Transverse colon (tissue), 4 donors: ENCODE data around the gene CES3. TPM values are rescaled to one million over a fixed set of nuclear protein-coding genes. Genes with fewer than 3 reads are reported as not detected.

Experiments used
- DNase-seq: peaks from one replicate; pipeline ENCODE4 v3.0.0-alpha.2; 2019
- H3K27ac ChIP-seq, 4 donors: fragments of 200-600 bp; sonication (generic); 2 replicates each; pipeline ENCODE4 v1.5.1; 2016 to 2018; ENCODE audit warnings: inconsistent platforms in 4 of 4
- H3K27me3 ChIP-seq: fragments of 200-600 bp; sonication (generic); 2 replicates; pipeline ENCODE4 v1.5.1; 2017; ENCODE audit warnings: inconsistent platforms
- H3K36me3 ChIP-seq, 4 donors: fragments of 200-600 bp; sonication (generic); 2 replicates each; pipeline ENCODE4 v1.5.1; 2017 to 2019; ENCODE audit warnings: inconsistent platforms in 4 of 4
- H3K4me1 ChIP-seq, 4 donors: fragments of 200-600 bp; sonication (generic); 2 replicates each; pipeline ENCODE4 v1.5.1; 2017 to 2020; ENCODE audit warnings: inconsistent platforms in 4 of 4
- H3K4me3 ChIP-seq, 4 donors: fragments of 200-600 bp; sonication (generic); 1 replicate in 1 of 4; 2 replicates in 3 of 4; pipeline versions ENCODE4 v1.5.1 to v1.6.1; 2017 to 2019; ENCODE audit warnings: inconsistent platforms in 4 of 4
- H3K9me3 ChIP-seq, 2 donors: fragments of 200-600 bp; sonication (generic); 2 replicates each; pipeline ENCODE4 v1.5.1; 2017 to 2019; ENCODE audit warnings: inconsistent platforms in 2 of 2
- CTCF ChIP-seq, 5 experiments: fragments of 200-600 bp in 3 of 5; fragments of 450-650 bp in 2 of 5; sonication (generic) in 3 of 5; IDR thresholded peaks; 1 replicate in 2 of 5; 2 replicates in 3 of 5; pipeline ENCODE4 v1.5.1; 2016 to 2017; ENCODE audit warnings: antibody characterized with exemption in 5 of 5, inconsistent platforms in 3 of 5, mild to moderate bottlenecking in 2 of 5, moderate library complexity in 1 of 5
- EP300 ChIP-seq: sonication (generic); formaldehyde crosslinking; IDR thresholded peaks from one replicate; pipeline ENCODE4 v1.6.1; 2017; ENCODE audit warnings: antibody characterized with exemption, low read depth
- POLR2A ChIP-seq: fragments of 450-650 bp; IDR thresholded peaks from one replicate; pipeline ENCODE4 v1.6.1; 2016; ENCODE audit warnings: antibody characterized with exemption, mild to moderate bottlenecking, moderate library complexity
- POLR2AphosphoS5 ChIP-seq, 3 donors: sonication (generic); formaldehyde crosslinking; IDR thresholded peaks; one replicate each; pipeline ENCODE4 v1.6.1; 2016; ENCODE audit warnings: antibody characterized with exemption in 3 of 3
- WGBS, 2 donors: methylation state at CpG; one replicate each; pipeline ENCODE4 v1.1.5; 2018; ENCODE audit warnings: low coverage in 1 of 2; 5-methylcytosine and 5-hydroxymethylcytosine counted together
- in situ Hi-C, 4 donors: fragments of 200-750 bp; cut with MboI; loops; one replicate each; pipeline versions ENCODE4 v1.15.0 to v1.15.1; 2017; ENCODE audit warnings: low sequenced_read_pairs in 3 of 4, low pct_ligation_motif_present in 1 of 4, low pct_unique_long_range_greater_than_20kb in 1 of 4
- intact Hi-C: fragments of 100-400 bp; cut with DNase I; formaldehyde crosslinking; loops from one replicate; pipeline ENCODE4 v1.15.1; 2023; ENCODE audit warnings: low total_unique reads
- total RNA-seq, 4 donors: library from RNA; depleted of rRNA; stranded (reverse); fragments of >200 nt; gene quantifications; one replicate each; pipeline ENCODE4 v1.1.0, GENCODE V29; 2016

Gene CES3
- total RNA-seq, 4 donors from 2014 or later, result 247 to 616 (median 291) TPM

DNA sequence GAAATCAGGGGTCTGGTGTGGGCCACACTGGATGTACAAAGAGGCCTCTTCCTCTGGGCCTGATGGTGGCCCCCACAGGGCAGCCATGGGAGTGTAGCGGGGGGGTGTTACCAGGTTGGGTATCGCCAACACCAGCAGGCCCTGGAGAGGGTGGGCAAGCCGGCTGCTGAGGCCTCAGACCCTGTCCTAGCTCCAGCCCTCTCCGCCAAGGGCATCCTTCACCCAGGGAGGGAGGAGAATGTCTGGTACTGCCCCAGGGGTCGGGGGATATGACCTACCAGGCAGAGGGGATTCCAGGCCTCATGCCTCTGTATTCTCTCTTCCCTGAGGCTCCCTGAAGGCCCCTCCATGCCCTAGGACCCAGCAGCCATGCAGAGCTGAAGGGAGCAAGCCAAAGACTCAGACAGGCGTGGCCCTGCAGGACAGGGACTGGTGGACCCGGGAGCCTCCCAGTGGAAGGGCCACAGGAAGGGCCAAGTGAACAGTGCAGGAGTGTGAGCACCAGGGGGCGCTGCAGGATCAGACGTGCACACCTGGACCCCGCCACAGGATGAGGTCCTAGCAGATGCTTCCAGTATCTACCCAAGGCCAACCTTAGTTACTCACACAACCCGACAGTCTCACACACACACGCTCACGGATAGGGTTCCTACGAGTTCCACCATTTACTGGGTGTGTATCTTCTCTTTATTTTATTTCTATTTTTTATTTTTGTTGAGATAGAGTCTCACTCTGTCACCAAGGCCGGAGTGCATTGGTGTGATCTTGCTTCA lies 16.5 kb downstream of the CES3 start:
- WGBS, 2 donors, result 23% methylated on average over 5 to 15 of the region's 15 CpGs
- peaks cover 0 to 11% (median 0%) of the 10 kb centered on the region in 4 donors for H3K4me1 ChIP-seq
- H3K4me3 ChIP-seq, result no peak overlapping the region
- in situ Hi-C loops, result loop anchor here in 1 of 4 donors (25.0 kb wide), 1 partner anchor 185 kb away; the partner anchor contains the start of genes B3GNT9, FBXL8, HSF4 and NOL3
- H3K27me3 ChIP-seq, result no peaks in the 10 kb centered on the region
- no peaks in the 10 kb centered on the region for H3K9me3 ChIP-seq
- intact Hi-C loops, result loop anchor here (2.0 kb wide), 1 partner anchor 179 kb away; no protein-coding TSS in a partner anchor
- peak; percentile 94 for DNase-seq
- TF ChIP-seq CTCF (IDR thresholded peaks at IDR 0.05) (peak; percentile 93 to 99 (median 97)), POLR2A (peak; percentile 37), POLR2AphosphoS5 (IDR thresholded peaks at IDR 0.05) (peak in 1 of 3 donors; percentile 20), EP300 (no peak)
- no peak overlapping the region for H3K27ac ChIP-seq
- no peaks in the 10 kb centered on the region for H3K36me3 ChIP-seq

GRCh38 chr16:66979011-66979717 lies 18.1 kb downstream of the CES3 start:
- Histone ChIP-seq H3K27me3 (no peaks in the 10 kb centered on the region), H3K36me3 (no peaks in the 10 kb centered on the region), H3K4me1 (peaks cover 0 to 11% (median 0%) of the 10 kb centered on the region in 4 donors), H3K9me3 (no peaks in the 10 kb centered on the region), H3K4me3 (no peak overlapping the region), H3K27ac (no peak overlapping the region)
- in situ Hi-C loops (loop anchor here in 1 of 4 donors (25.0 kb wide), 1 partner anchor 183 kb away; the partner anchor contains the start of genes B3GNT9, FBXL8, HSF4 and NOL3), intact Hi-C loops (loop anchor here (2.0 kb wide), 1 partner anchor 178 kb away; no protein-coding TSS in a partner anchor)
- DNase-seq, result no peak
- WGBS, 2 donors, result 51% methylated on average over 16 of the region's 16 CpGs; no CpG with 5 or more reads in 1 of the 2 donors
- TF ChIP-seq EP300, result no peak
- no peak for TF ChIP-seq POLR2AphosphoS5 (IDR thresholded peaks at IDR 0.05)
- TF ChIP-seq CTCF (IDR thresholded peaks at IDR 0.05), result no peak
- no peak for TF ChIP-seq POLR2A

- Histone ChIP-seq H3K27ac (no peak overlapping the region), H3K4me3 (no peak overlapping the region), H3K27me3 (no peaks in the 10 kb centered on the region), H3K4me1 (no peaks in the 10 kb centered on the region), H3K36me3 (no peaks in the 10 kb centered on the region), H3K9me3 (no peaks in the 10 kb centered on the region)
- DNase-seq, result no peak
- 94 to 95% methylated on average over 9 of the region's 9 CpGs for WGBS, 2 donors
- TF ChIP-seq POLR2A, result no peak
- TF ChIP-seq POLR2AphosphoS5 (IDR thresholded peaks at IDR 0.05), result no peak
- in situ Hi-C loops (loop anchor here in 2 of 4 donors (10.0 to 25.0 kb wide), 2 partner anchors 112 to 179 kb away; partner anchors contain the start of genes B3GNT9 (in 1 of the 2), FBXL8 (in 1 of the 2), HSF4 (in 1 of the 2) and NOL3 (in 1 of the 2)), intact Hi-C loops (no loop called here)
Measured at GRCh38 chr16:66983033-66983432, 22.0 kb downstream of the CES3 start.

GRCh38 chr16:66984892-66985311 lies 23.8 kb downstream of the CES3 start:
- WGBS, 2 donors, result 68% methylated on average over 4 of the region's 4 CpGs; no CpG with 5 or more reads in 1 of the 2 donors
- intact Hi-C loops (no loop called here), in situ Hi-C loops (loop anchor here in 2 of 4 donors (10.0 to 25.0 kb wide), 2 partner anchors 110 to 177 kb away; partner anchors contain the start of genes B3GNT9 (in 1 of the 2), FBXL8 (in 1 of the 2), HSF4 (in 1 of the 2) and NOL3 (in 1 of the 2))
- Histone ChIP-seq H3K9me3 (no peaks in the 10 kb centered on the region), H3K27ac (no peak overlapping the region), H3K4me1 (no peaks in the 10 kb centered on the region), H3K27me3 (no peaks in the 10 kb centered on the region), H3K36me3 (no peaks in the 10 kb centered on the region), H3K4me3 (no peak overlapping the region)
- no peak for TF ChIP-seq EP300
- no peak for TF ChIP-seq POLR2A
- TF ChIP-seq POLR2AphosphoS5 (IDR thresholded peaks at IDR 0.05), result no peak
- TF ChIP-seq CTCF (IDR thresholded peaks at IDR 0.05), result no peak
- DNase-seq, result no peak
